GM21360 (cell line): ENCODE results near the gene NDUFB3.

Experiments
- ATAC-seq: cut with Tn5 transposase; IDR thresholded peaks from one replicate; pipeline ENCODE4 v1.9.1; 2021; ENCODE audit warnings: mild to moderate bottlenecking, moderate library complexity; ENCODE audit not compliant: unreplicated experiment

The NDUFB3 gene

DNA sequence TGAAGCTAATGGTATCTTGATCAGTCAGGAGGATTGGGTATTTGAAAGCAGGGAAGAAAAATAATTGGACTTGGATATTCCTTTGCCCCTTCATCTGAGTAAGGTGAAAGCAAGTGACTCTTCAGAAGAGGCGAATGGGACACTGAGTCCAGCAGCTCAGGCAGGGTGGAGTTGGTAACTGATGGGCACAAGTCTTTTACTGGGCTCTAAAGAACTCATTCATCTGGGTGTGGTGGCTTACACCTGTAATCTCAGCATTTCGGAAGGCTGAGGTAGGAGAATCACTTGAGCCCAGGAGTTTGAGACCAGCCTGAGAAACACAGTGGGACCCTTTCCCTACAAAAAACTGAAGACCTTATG, 55.3 kb downstream of the NDUFB3 start:
- no peak for ATAC-seq

DNA sequence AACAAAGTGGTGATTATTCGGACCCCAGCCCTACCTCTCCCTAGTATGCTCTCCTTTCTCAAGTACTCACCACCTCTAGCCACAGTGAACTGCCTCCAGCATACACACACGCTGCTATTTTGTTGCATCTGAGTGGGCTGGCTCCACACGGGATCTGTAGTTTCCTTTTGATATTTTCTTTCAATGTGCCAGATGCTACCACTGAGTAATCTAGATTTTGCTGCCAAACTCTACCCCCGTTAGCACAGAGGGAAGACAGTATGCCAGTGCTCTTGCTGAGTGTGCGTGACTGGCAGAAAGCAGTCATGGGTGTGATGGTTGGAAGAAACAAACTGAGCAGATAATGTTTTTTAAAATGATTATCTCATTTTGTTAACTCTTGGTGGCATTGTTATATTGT, 55.8 kb downstream of the NDUFB3 start:
- ATAC-seq = no peak

- ATAC-seq = no peak
Observed at GRCh38 chr2:201128033-201128432, 56.2 kb downstream of the NDUFB3 start.

GRCh38 chr2:201128933-201129505, 57.2 kb downstream of the NDUFB3 start:
- no peak for ATAC-seq

- no peak for ATAC-seq
Observed at GRCh38 chr2:201130524-201131186, 58.9 kb downstream of the NDUFB3 start.

GRCh38 chr2:201132518-201132917, 60.7 kb downstream of the NDUFB3 start:
- peak; percentile 31 for ATAC-seq
